IPS-NIHi7 (cell line): ENCODE measurements around the gene IL1RL1.

Experiments used
- DNase-seq: peaks from one replicate; pipeline ENCODE4 v3.0.0; 2012; ENCODE audit warnings: mixed read lengths; ENCODE audit errors: extremely low spot score

IL1RL1 gene

DNA sequence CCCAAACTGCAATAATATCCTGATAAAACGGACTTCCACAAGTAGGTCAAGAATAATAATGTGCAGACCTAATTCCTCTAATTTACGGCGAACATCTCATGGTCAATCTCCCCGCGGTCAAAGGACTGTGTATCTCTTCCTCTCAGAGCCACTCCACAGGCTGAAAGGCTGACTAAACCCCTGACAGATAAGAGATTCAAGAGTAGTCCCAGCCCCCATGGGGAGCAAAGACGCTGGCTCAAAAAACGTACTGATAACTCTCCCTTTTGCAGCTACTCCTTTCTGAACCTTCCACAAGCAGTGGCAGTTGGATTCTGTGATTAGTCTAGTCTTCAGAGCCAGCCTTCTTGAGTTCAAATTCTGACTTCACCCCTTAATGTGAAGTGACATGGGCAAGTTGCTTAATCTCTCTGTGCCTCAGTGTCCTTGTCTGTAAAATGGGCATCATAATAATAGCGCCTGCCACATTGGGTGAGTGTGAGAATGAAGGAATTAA, 24.6 kb downstream of the IL1RL1 start:
- DNase-seq = peak; percentile 15

- DNase-seq = no peak
These were observed 25.2 kb downstream of the IL1RL1 start for GRCh38 chr2:102336502-102336945.

- no peak for DNase-seq
These were observed 25.6 kb downstream of the IL1RL1 start for GRCh38 chr2:102337012-102337411.

DNA sequence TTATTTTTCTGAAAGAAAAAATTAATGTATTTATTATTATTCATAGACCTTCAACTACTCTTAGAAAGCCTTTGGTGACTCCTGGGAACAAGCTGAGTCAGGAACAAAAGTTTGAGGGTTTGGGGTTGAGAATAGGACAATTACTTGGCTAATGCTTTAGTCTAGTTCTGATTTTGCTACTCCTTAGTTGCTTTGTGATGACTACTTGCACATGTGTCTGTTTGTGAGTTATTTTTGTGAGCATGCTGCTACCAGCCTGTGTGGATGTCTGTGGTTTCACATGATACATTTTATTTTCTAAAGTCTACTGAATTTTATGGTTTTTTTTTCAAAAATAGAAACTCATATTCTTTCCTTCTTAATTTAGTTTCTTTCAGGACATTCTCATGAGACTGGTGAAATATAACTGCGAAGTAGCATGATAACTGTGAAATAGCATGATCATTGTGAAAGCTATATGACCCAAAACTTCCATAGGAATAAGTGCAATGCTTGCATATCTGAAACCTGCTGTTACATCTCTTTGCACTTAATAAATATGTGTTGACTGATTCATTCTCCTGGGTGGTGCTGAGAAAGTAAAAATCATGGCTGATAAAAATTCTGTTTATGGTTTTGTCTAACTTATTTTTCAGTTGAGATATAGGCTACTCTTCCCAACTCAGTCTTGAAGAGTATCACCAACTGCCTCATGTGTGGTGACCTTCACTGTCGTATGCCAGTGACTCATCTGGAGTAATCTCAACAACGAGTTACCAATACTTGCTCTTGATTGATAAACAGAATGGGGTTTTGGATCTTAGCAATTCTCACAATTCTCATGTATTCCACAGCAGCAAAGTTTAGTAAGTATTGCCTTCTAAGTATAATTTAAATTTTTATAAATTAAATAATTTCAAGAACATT, 26.4 kb downstream of the IL1RL1 start:
- DNase-seq = no peak

- no peak for DNase-seq
These were observed 29.4 kb downstream of the IL1RL1 start for GRCh38 chr2:102340778-102341177.

DNA sequence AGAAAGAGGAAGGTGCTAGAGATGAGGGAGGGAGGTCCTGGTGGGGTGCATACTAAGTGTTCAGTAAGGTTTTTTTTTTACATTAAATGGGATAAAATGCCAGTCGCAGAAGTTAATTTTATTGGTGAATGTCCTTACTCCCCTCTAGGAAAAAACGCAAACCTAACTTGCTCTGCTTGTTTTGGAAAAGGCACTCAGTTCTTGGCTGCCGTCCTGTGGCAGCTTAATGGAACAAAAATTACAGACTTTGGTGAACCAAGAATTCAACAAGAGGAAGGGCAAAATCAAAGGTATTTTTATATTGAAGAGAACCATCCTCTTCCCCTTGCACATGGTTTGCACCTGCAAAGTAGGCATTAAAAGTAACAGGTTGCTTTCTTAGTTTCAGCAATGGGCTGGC, 31.5 kb downstream of the IL1RL1 start:
- no peak for DNase-seq

GRCh38 chr2:102344397-102344796, 33.0 kb downstream of the IL1RL1 start:
- no peak for DNase-seq

DNA sequence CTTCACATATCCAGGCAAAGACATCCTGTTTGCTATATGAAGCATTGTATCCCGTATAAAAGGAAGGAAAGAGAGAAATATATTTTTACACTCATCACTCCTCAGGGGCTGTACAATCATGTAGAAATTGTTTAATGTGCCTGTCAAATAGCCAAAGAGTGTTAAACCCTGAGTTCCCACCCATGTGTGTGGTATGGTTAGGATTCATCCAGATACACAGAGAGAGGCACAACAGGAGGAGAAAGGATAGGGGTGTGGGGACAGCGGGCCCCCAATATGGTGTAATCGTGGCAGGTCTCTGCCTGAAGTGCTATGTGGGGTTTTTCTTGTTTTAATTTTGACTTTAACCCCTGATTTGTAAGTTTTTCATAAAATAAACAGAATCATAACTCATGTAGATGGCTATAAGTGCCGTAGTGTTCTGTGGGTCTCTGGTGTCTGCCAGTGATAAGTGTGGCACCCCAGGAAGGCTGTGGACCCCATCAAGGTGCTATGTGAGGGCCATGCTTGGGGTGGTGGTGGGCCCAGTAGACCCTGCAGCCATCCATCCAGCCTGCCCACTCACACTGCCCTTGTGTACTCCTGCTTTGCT, 34.1 kb downstream of the IL1RL1 start:
- DNase-seq = no peak

DNA sequence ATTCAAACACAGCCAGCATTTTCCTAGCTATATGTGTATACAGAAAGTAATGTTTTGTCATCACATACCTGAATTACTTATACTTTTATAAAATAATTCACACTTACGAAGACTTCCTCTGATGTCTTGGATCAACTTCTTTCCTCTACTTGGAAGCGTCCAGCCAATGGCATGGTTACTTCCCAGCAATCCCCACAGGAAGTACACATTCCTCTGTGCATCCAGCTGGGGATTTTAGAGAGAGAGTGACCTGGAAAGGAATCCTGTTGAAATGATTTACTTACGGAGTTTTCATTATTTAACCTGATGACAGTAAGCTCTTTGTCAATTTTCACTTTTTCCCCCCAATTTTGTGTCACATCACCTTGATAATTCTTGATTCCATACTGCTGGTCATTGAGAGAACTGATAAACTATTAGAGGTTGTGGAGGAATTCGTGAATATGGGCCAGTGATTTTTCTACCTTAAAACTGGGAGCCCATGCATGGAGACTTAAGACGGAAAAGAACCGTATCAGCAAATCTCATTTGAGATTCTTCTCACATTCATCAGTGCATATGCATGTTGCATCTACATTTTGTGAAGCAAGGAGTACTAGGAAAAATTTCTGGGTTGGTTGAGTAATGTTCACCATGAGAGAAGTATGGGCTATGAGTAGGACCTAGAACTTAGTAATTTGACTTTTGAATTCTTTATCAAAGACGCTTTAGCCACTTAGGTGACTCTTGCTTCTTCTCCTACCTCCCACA, 35.2 kb downstream of the IL1RL1 start:
- no peak for DNase-seq

GRCh38 chr2:102350137-102350793, 38.9 kb downstream of the IL1RL1 start:
- DNase-seq = no peak

DNA sequence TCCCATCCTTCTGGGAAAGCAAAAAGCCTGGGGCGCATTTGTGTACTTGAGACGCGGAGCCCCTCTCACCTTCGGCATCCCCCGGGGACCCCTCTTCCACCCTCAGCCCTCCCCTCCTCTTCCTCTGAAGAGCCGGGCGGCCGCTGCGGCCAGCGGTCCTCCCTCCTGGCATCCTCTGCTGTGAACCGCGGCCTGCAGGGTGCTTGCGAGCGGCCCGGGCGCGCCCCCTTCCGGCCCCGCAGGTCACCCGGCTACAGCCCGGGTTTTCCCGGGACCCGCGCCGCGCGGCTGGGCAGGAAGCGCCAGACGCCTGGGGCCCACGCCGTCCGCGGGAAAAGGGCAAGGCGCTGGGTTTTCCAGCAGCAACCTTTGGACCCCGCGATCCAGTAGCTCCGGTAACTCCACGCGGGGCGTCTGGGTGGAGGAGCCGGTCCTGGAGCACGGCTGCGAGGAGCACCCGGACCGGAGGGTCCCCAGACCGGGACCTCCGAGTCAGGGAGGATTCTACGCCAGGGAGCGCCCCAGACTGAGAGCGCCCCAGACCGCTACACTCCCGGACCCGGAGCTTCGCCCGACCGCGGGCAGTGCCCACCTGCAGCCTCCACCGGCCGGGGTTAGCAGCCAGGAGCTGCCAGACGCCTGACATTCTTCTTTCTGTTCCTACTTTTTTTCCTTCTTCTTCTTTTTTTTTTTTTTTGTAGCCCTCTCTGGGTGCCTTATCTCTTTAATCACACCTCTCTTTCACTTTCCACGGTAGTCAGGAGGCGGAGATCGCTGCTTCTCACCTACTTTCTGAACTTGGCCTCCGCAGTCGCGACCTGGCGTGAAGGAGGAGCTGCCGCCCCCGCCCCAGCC, 44.4 kb downstream of the IL1RL1 start, which contains the start of gene IL18R1:
Gene IL18R1 (plus strand): TSS at position 271 of the 855 bp plus-strand sequence. CDS start 6,865 bp downstream, outside the sequence.
- peak; percentile 85 for DNase-seq

DNA sequence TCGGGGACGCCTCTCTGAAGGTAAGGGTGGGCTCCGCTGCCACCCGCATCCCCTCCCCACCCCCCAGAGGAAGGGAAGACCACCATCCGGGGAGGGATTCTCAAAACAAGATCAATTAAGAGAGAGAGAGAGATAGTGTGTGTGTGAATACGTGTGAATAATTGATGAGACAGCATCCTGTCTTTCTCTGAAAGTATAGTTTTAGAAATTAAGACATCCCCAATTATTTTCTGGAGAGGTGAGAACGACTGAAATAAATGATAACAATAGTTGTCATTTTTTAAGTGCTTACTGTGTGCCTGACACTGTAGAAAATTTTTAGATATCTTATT, 45.0 kb downstream of the IL1RL1 start:
- no peak for DNase-seq

- no peak for DNase-seq
These were observed 45.4 kb downstream of the IL1RL1 start for GRCh38 chr2:102356741-102357140.

DNA sequence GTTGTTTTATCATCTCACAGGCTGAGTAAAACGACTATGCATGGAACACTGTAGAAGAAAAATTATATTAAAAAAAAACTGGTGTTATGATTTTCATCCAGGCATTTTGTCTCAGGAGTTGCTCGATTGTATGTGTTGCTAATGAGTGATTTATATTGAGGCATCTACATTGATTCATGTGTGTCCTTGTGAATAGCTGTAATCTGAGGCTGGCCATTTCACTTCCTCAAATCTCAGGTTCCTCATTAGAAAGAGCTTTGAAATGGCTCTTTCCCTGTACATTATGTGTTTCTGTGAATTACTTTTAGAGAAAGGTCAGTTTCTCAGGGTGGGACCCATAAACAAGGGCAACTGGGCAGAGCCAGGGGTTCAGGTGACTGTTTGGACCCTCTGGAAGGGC, 46.6 kb downstream of the IL1RL1 start:
- no peak for DNase-seq

DNA sequence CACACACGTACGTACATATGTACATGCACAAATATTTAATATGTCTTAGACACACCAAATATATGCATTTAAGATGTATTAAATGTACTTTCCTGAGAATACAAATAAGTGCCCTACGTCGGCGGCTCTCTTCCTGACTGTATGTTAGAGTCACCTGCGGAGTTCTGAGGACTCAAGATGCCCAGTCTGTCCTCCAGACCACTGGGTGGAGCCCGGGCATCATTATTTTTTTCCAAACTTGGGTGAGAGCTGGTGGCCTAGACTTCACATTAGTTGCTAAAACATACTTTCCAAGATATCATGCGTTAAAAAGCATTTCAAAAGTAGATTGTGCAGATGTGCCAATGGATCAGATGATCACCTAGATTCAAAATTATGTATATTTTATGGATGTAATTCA, 47.1 kb downstream of the IL1RL1 start:
- no peak for DNase-seq

GRCh38 chr2:102359527-102359926, 48.2 kb downstream of the IL1RL1 start:
- no peak for DNase-seq

DNA sequence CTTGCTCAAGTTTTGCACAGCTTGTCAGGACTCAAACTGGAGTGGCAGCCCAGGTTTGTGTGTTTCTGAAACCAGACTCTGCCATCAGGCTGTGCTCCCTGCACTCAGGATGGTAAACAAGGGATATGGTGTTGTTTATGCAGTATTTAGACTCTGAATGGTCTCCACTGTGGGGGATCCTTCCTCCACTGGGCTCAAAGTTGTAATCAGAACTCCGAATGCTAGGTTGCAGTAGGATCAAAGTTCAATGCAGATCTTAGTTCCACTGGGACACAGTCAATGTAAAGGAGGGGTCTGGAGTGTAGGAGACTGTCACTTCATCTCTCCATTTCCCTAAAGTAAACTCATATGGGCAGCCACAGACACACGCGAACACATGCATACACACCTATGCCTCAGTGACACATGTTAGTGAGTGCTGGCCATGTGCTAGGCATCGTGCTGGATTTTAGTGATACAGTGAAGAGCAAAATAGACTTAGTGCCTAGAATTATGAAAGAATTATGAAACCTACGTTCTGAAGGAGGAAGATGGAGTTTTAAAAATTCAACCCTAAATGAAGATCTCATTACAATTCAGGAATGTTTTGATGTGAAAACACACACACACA, 50.4 kb downstream of the IL1RL1 start:
- peak; percentile 8 for DNase-seq

- DNase-seq = no peak
These were observed 54.4 kb downstream of the IL1RL1 start for GRCh38 chr2:102365763-102366162.

GRCh38 chr2:102366406-102367112, 55.2 kb downstream of the IL1RL1 start:
- no peak for DNase-seq
